Spleen (tissue), 11 donors: ENCODE data around the gene PKHD1. TPM values are rescaled to one million over a fixed set of nuclear protein-coding genes. Genes with fewer than 3 reads are reported as not detected.

Source experiments
- DNase-seq: peaks from one replicate; pipeline ENCODE4 v3.0.0-alpha.2; 2020
- H3K27ac ChIP-seq, 8 donors: fragments of 200-600 bp; sonication (generic) in 7 of 8; 1 replicate in 4 of 8; 2 replicates in 4 of 8; pipeline versions ENCODE4 v1.5.0 to v1.8.0; 2016 to 2021; ENCODE audit warnings: inconsistent platforms in 4 of 8, mild to moderate bottlenecking in 4 of 8, moderate library complexity in 1 of 8
- H3K27me3 ChIP-seq, 7 donors: fragments of 200-600 bp; sonication (generic) in 6 of 7; replicated peaks in 1 of 7; 1 replicate in 4 of 7; 2 replicates in 3 of 7; pipeline versions ENCODE4 v1.5.0 to v1.8.0; 2016 to 2021; ENCODE audit warnings: inconsistent platforms in 3 of 7, mild to moderate bottlenecking in 1 of 7
- H3K36me3 ChIP-seq, 6 donors: fragments of 200-600 bp; sonication (generic) in 5 of 6; 1 replicate in 4 of 6; 2 replicates in 2 of 6; pipeline versions ENCODE4 v1.5.0 to v1.8.0; 2016 to 2021; ENCODE audit warnings: inconsistent platforms in 2 of 6
- H3K4me1 ChIP-seq, 6 donors: fragments of 200-600 bp; sonication (generic) in 5 of 6; 1 replicate in 3 of 6; 2 replicates in 3 of 6; pipeline versions ENCODE4 v1.5.0 to v1.8.0; 2016 to 2021; ENCODE audit warnings: inconsistent platforms in 3 of 6
- H3K4me3 ChIP-seq, 8 donors: fragments of 200-600 bp; sonication (generic) in 7 of 8; 1 replicate in 4 of 8; 2 replicates in 4 of 8; pipeline versions ENCODE4 v1.5.0 to v1.8.0; 2016 to 2021; ENCODE audit warnings: inconsistent platforms in 4 of 8, mild to moderate bottlenecking in 4 of 8, moderate library complexity in 2 of 8
- H3K9me3 ChIP-seq, 8 donors: fragments of 200-600 bp; sonication (generic) in 7 of 8; 1 replicate in 4 of 8; 2 replicates in 4 of 8; pipeline versions ENCODE4 v1.5.0 to v1.8.0; 2016 to 2021; ENCODE audit warnings: inconsistent platforms in 4 of 8
- CTCF ChIP-seq, 11 experiments: fragments of 200-600 bp in 7 of 11; fragments of 450-650 bp in 4 of 11; sonication (generic) in 4 of 11; IDR thresholded peaks in 8 of 11; conservative IDR thresholded peaks in 3 of 11; 1 replicate in 7 of 11; 2 replicates in 4 of 11; pipeline versions ENCODE4 v1.4.0 to v1.8.0; 2016 to 2021; ENCODE audit warnings: antibody characterized with exemption in 11 of 11, inconsistent platforms in 4 of 11, mild to moderate bottlenecking in 1 of 11
- POLR2A ChIP-seq, 3 donors: fragments of 450-650 bp; IDR thresholded peaks; one replicate each; pipeline ENCODE4 v1.5.1; 2017; ENCODE audit warnings: antibody characterized with exemption in 3 of 3, mild to moderate bottlenecking in 1 of 3
- POLR2AphosphoS5 ChIP-seq, 3 donors: sonication (generic); formaldehyde crosslinking; IDR thresholded peaks; one replicate each; pipeline ENCODE4 v1.5.1; 2017; ENCODE audit warnings: antibody characterized with exemption in 3 of 3
- WGBS, 5 donors: extraction: QIAGEN DNeasy Blood & Tissue Kit in 3 of 5; methylation state at CpG; one replicate each; pipeline versions ENCODE4 v1.1.5 to v1.1.7; 2013 to 2018; 5-methylcytosine and 5-hydroxymethylcytosine counted together
- intact Hi-C: fragments of 100-400 bp; cut with DNase I; formaldehyde crosslinking; loops from one replicate; pipeline ENCODE4 v1.15.0; 2023; ENCODE audit warnings: low total_unique reads
- polyA plus RNA-seq, 3 donors: library from polyadenylated mRNA; stranded (reverse); fragments of 200-250 nt; gene quantifications; one replicate each; pipeline ENCODE4 v1.2.1, GENCODE V29; 2013
- total RNA-seq, 7 donors: library from RNA; depleted of rRNA in 3 of 7; stranded (reverse); fragments of >200 nt in 3 of 7; fragmentation: NEBNext Ultra II Directional in 4 of 7; extraction: Animal tissue kit (Norgen Biotek cat#: 25700) in 4 of 7; gene quantifications; one replicate each; pipeline versions ENCODE4 v1.1.0 to v1.2.1, GENCODE V29; 2016 to 2021
- donor health status: healthy with polysubstance abuse.
- donor health status: DM: no; HTN: no; CAD: no; lungs with moderate emphysema.
- donor health status: DM: no; HTN: no; CAD: no.
- donor health status: Bipolar disorder and iron deficiency.
- donor health status: healthy.
- donor health status: DM: no; HTN: no; CAD: no.
- donor health status: DM: yes; HTN: yes; CAD: no.

Gene PKHD1
- total and polyA plus RNA-seq, 10 donors, result not detected

DNA sequence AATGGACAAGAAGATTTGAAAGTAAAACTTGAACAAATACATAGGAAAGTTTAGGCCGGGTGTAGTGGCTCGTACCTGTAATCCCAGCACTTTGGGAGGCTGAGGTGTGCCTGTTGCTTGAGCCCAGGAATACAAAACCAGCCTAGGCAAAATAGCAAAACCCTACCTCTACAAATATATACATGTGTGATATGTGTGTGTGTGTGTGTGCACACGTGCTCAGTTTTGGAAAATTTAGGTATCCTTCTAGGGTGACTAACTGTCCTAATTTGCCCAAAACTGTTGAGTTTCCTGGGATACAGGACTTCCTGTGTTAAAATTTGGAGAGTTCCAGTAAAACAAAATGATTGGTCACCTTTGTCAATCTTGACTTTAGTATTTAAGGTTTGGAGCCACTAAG, 503.2 kb downstream of the PKHD1 start:
- no peaks in the 10 kb centered on the region for H3K27me3 ChIP-seq
- no peak for DNase-seq
- no peaks in the 10 kb centered on the region for H3K36me3 ChIP-seq
- no peak overlapping the region for H3K27ac ChIP-seq
- 81 to 93% (median 84%) methylated on average over 3 of the region's 3 CpGs for WGBS, 5 donors
- TF ChIP-seq POLR2AphosphoS5 (IDR thresholded peaks at IDR 0.05), result no peak
- no peak for TF ChIP-seq POLR2A (IDR thresholded peaks at IDR 0.05)
- no peak for TF ChIP-seq CTCF (IDR thresholded peaks at IDR 0.05 in 8 of 11, conservative IDR thresholded peaks at IDR 0.05 in 3 of 11)
- no peaks in the 10 kb centered on the region for H3K4me1 ChIP-seq
- intact Hi-C loops, result no loop called here
- H3K4me3 ChIP-seq, result no peak overlapping the region
- peaks cover 0 to 8% (median 0%) of the 10 kb centered on the region in 8 donors for H3K9me3 ChIP-seq

- TF ChIP-seq CTCF (IDR thresholded peaks at IDR 0.05 in 8 of 11, conservative IDR thresholded peaks at IDR 0.05 in 3 of 11) (no peak), POLR2A (IDR thresholded peaks at IDR 0.05) (no peak), POLR2AphosphoS5 (IDR thresholded peaks at IDR 0.05) (no peak)
- H3K27me3 ChIP-seq, result no peaks in the 10 kb centered on the region
- H3K36me3 ChIP-seq, result no peaks in the 10 kb centered on the region
- H3K4me1 ChIP-seq, result no peaks in the 10 kb centered on the region
- peaks cover 0 to 16% (median 5%) of the 10 kb centered on the region in 8 donors for H3K9me3 ChIP-seq
- intact Hi-C loops, result no loop called here
- DNase-seq, result no peak
- H3K4me3 ChIP-seq, result no peak overlapping the region
- WGBS, 5 donors, result 67 to 74% (median 71%) methylated on average over 5 of the region's 5 CpGs
- no peak overlapping the region for H3K27ac ChIP-seq
Measured at GRCh38 chr6:51578994-51579393, 508.4 kb downstream of the PKHD1 start.

DNA sequence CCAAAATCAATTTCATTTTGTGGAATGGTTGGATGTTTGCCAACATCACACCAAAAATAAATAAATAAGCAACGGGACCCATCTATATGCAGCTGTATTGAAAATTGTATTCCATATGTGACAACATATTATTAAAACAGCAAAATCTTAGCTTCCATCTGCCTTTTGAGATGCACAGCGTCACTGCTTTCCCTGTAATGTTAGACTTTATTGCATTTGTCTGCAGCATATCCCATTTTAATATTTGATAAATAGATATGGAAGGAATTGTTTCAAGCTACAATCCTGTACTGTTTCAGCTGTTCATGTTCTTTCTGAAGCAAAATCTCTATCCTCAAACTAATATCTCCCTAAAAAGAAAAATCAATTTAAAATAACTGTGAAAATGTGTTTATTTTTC, 509.1 kb downstream of the PKHD1 start:
- Histone ChIP-seq H3K27ac (no peak overlapping the region), H3K9me3 (peaks cover 0 to 16% (median 5%) of the 10 kb centered on the region in 8 donors), H3K4me1 (no peaks in the 10 kb centered on the region), H3K4me3 (no peak overlapping the region), H3K36me3 (no peaks in the 10 kb centered on the region), H3K27me3 (no peaks in the 10 kb centered on the region)
- 71 to 87% (median 73%) methylated on average over 2 of the region's 2 CpGs for WGBS, 5 donors
- no peak for DNase-seq
- intact Hi-C loops, result no loop called here
- no peak for TF ChIP-seq POLR2AphosphoS5 (IDR thresholded peaks at IDR 0.05)
- no peak for TF ChIP-seq CTCF (IDR thresholded peaks at IDR 0.05 in 8 of 11, conservative IDR thresholded peaks at IDR 0.05 in 3 of 11)
- no peak for TF ChIP-seq POLR2A (IDR thresholded peaks at IDR 0.05)

DNA sequence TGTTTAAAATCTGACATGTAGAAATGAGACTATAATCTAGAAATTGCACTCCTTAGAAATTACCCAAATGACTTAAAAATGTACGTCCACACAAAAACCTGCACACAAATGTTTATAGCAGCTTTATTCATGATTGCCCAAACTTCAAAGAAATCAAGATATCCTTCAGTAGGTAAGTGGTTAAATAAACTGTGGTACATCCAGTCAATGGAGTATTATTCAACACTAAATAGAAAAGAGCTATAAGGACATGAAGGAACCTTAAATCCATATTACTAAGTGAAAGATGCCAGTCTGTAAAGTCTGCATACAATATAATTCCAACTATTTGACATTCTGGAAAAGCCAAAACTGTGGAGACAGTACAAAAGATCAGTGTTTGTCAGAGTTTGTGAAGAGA, 513.4 kb downstream of the PKHD1 start:
- no peak for TF ChIP-seq CTCF (IDR thresholded peaks at IDR 0.05 in 8 of 11, conservative IDR thresholded peaks at IDR 0.05 in 3 of 11)
- no peak for TF ChIP-seq POLR2AphosphoS5 (IDR thresholded peaks at IDR 0.05)
- TF ChIP-seq POLR2A (IDR thresholded peaks at IDR 0.05), result no peak
- no peak overlapping the region for H3K4me3 ChIP-seq
- H3K36me3 ChIP-seq, result no peaks in the 10 kb centered on the region
- no peaks in the 10 kb centered on the region for H3K27me3 ChIP-seq
- peaks cover 0 to 16% (median 5%) of the 10 kb centered on the region in 8 donors for H3K9me3 ChIP-seq
- WGBS, 5 donors, result 81 to 93% (median 90%) methylated on average over 1 of the region's 1 CpG
- DNase-seq, result no peak
- H3K27ac ChIP-seq, result no peak overlapping the region
- intact Hi-C loops, result no loop called here
- no peaks in the 10 kb centered on the region for H3K4me1 ChIP-seq
